IPS-18a (cell line): ENCODE data around the gene BEAN1.

Experiments
- H3K27ac ChIP-seq: one replicate; pipeline ENCODE4 v1.5.1; 2013; ENCODE audit warnings: low read length
- H3K27me3 ChIP-seq: one replicate; pipeline ENCODE4 v1.6.1; 2013; ENCODE audit warnings: mild to moderate bottlenecking, low read length; ENCODE audit not compliant: control insufficient read depth, insufficient read depth
- H3K36me3 ChIP-seq: one replicate; pipeline ENCODE4 v1.6.1; 2013; ENCODE audit warnings: low read depth, low read length; ENCODE audit not compliant: control insufficient read depth
- H3K4me1 ChIP-seq: one replicate; pipeline ENCODE4 v1.6.1; 2013; ENCODE audit warnings: low read depth, low read length; ENCODE audit not compliant: control insufficient read depth
- H3K4me3 ChIP-seq: one replicate; pipeline ENCODE4 v1.5.1; 2013; ENCODE audit warnings: low read length
- H3K9ac ChIP-seq: one replicate; pipeline ENCODE4 v1.6.1; 2013; ENCODE audit warnings: mild to moderate bottlenecking, low read length, moderate library complexity
- H3K9me3 ChIP-seq: one replicate; pipeline ENCODE4 v1.6.1; 2013; ENCODE audit warnings: low read depth, low read length; ENCODE audit not compliant: control insufficient read depth

Gene BEAN1

GRCh38 chr16:66427036-66427860 is at the start of gene BEAN1:
Gene BEAN1, plus strand, starts transcription at chr16:66427295. Its CDS starts 10,382 bp downstream, at chr16:66437677.
- Histone ChIP-seq H3K4me3 (peak within 1 kb of the TSS; percentile 49), H3K9ac (no peak within 1 kb of the TSS), H3K27ac (no peak within 1 kb of the TSS), H3K27me3 (peaks cover 70% of the 10 kb centered on the region), H3K36me3 (no peaks in the 10 kb centered on the region), H3K4me1 (peaks cover 6% of the 10 kb centered on the region), H3K9me3 (no peaks in the 10 kb centered on the region)

DNA sequence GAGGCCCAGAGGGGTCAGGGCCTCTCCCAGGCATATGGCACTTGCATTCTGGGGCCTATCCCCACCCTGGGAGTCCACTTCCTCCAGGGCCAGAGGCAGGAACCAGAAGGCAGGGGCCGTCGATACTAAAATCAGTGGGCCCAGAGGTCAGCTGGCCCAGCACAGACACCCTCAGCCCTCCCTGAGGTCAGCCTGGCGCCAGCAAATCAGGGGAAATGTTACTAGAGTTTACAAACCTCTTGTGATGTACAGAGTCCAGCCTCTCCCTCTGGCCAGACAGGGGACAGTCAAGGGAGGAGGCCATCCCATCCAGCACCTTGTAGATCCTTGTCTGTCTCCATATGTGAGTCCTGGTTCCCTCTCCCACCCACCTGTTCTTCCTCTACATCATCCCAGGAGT is 49.8 kb upstream of the BEAN1 start:
- H3K27me3 ChIP-seq, result no peaks in the 10 kb centered on the region
- H3K4me3 ChIP-seq, result no peak overlapping the region
- H3K27ac ChIP-seq, result no peak overlapping the region
- H3K36me3 ChIP-seq, result no peaks in the 10 kb centered on the region
- H3K9ac ChIP-seq, result no peak overlapping the region
- H3K9me3 ChIP-seq, result no peaks in the 10 kb centered on the region
- H3K4me1 ChIP-seq, result peaks cover 4% of the 10 kb centered on the region

DNA sequence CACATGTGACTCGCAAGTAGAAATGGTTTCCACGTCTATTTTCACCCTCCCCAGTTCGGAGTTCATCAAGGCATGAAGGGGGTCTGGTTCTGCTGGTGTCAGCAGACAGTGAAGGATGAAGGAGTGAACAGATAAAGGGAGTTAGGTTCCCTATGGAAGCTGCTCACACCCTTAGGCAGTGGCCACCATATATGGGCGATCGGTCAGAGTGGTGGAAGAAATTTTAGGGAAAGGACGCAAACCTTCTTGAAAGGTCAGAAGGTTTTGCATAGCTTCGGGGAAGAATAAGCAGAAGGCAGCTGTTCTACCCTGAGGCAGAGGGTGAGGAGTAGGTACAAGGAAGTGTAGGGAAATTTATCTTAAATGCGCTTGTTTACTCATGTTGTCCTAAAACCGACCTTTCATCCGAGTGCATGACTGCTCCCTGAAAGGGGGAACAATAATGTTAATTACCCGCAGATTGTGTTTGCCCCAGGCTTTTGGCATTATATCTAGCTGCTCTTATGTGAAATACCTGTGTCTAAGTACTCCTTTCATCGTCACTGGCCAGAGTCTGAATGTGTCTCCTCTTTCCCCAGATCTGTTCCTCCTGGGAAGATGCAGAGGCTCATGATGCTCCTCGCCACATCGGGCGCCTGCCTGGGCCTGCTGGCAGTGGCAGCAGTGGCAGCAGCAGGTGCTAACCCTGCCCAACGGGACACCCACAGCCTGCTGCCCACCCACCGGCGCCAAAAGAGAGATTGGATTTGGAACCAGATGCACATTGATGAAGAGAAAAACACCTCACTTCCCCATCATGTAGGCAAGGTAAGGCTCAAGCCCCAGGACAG is 48.1 kb upstream of the BEAN1 start:
- no peaks in the 10 kb centered on the region for H3K27me3 ChIP-seq
- H3K4me1 ChIP-seq, result peaks cover 13% of the 10 kb centered on the region

GRCh38 chr16:66379571-66379941 is 47.5 kb upstream of the BEAN1 start:
- H3K36me3 ChIP-seq, result no peaks in the 10 kb centered on the region
- H3K4me3 ChIP-seq, result no peak overlapping the region
- H3K27ac ChIP-seq, result no peak overlapping the region
- no peaks in the 10 kb centered on the region for H3K27me3 ChIP-seq
- H3K9ac ChIP-seq, result no peak overlapping the region
- peaks cover 13% of the 10 kb centered on the region for H3K4me1 ChIP-seq
- no peaks in the 10 kb centered on the region for H3K9me3 ChIP-seq

More for the DNA sequence above, 48.1 kb upstream of the BEAN1 start:
- Histone ChIP-seq H3K36me3 (no peaks in the 10 kb centered on the region), H3K27ac (no peak overlapping the region), H3K9ac (no peak overlapping the region), H3K4me3 (no peak overlapping the region), H3K9me3 (no peaks in the 10 kb centered on the region)

DNA sequence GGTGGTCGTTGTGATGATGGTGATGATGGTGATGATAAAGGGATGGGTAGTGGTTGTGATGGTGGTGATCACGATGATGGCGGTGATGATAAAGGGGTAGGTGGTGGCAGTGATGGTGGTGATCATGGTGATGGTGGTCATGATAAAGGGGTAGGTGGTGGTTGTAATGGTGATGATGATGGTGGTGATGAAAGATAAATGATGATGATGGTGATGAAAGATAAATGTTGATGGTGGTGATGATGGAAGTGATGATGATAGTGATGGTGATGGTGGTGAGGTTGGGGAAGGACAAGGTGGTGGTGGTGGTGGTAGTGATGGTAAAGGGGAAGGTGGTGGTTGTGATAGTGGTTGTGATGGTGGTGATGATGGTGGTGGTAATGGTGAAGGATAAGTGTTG is 46.7 kb upstream of the BEAN1 start:
- Histone ChIP-seq H3K27me3 (no peaks in the 10 kb centered on the region), H3K4me3 (no peak overlapping the region), H3K36me3 (no peaks in the 10 kb centered on the region), H3K4me1 (peaks cover 13% of the 10 kb centered on the region), H3K9ac (no peak overlapping the region), H3K27ac (no peak overlapping the region), H3K9me3 (no peaks in the 10 kb centered on the region)

DNA sequence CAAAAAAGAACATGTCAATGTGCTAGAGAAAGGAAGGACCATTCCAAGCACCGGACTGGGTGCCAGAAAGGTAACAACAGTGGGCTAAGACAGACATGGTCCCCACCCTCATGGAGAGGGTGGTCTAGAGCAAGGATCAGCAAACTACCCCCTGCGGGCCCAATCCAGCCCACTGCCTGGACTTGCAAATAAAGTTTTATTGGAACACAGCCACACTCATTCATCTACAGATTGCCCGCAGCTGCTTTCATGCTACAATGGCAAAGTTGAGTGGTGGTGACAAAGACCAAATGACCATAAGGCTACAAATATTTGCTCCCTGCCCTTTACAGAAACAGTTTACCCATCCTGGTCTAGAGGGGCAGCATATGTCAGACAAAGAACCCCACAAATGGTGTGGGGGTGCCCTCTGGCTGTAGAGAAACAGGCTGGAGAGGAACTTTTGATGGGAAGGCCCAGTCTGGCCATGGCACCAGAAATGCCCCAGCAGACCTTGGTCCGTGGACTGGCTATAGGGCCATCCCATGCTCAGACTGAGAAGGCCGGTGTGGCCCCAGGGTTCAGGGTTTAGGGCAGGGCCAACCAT is 45.4 kb upstream of the BEAN1 start:
- Histone ChIP-seq H3K36me3 (no peaks in the 10 kb centered on the region), H3K27me3 (no peaks in the 10 kb centered on the region), H3K9me3 (no peaks in the 10 kb centered on the region), H3K9ac (no peak overlapping the region), H3K27ac (no peak overlapping the region), H3K4me1 (peaks cover 9% of the 10 kb centered on the region), H3K4me3 (no peak overlapping the region)

GRCh38 chr16:66382171-66382965 is 44.7 kb upstream of the BEAN1 start:
- Histone ChIP-seq H3K9ac (no peak overlapping the region), H3K27me3 (no peaks in the 10 kb centered on the region), H3K27ac (peak overlapping the region; percentile 12), H3K36me3 (no peaks in the 10 kb centered on the region), H3K9me3 (no peaks in the 10 kb centered on the region), H3K4me1 (peaks cover 9% of the 10 kb centered on the region), H3K4me3 (no peak overlapping the region)

- Histone ChIP-seq H3K9ac (no peak overlapping the region), H3K36me3 (no peaks in the 10 kb centered on the region), H3K4me1 (peaks cover 9% of the 10 kb centered on the region), H3K9me3 (no peaks in the 10 kb centered on the region), H3K27ac (no peak overlapping the region), H3K4me3 (no peak overlapping the region), H3K27me3 (no peaks in the 10 kb centered on the region)
Observed at GRCh38 chr16:66382966-66383299, 44.2 kb upstream of the BEAN1 start.

DNA sequence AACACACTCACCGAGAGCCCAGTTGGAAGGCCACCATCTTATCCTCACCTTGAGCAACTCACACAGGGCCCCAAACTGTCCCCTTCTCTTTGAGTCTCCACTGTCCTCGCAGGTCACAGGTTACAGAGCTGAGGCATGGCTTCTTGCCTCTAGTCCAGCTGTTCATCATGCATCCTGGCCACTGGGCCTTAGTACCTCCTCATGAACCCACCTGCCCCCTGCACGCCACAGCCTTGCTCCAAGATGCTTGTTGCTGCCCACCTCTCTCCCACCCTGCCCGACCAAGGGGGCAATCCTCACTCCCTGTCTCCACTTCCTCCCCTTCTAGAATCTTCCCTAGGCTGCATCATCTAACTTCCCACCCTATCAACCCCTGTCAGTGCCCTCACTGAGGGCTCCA is 43.5 kb upstream of the BEAN1 start:
- Histone ChIP-seq H3K4me1 (peaks cover 9% of the 10 kb centered on the region), H3K9me3 (no peaks in the 10 kb centered on the region), H3K27me3 (no peaks in the 10 kb centered on the region), H3K9ac (no peak overlapping the region), H3K36me3 (no peaks in the 10 kb centered on the region), H3K4me3 (no peak overlapping the region), H3K27ac (no peak overlapping the region)

GRCh38 chr16:66385415-66385814 is 41.7 kb upstream of the BEAN1 start:
- Histone ChIP-seq H3K36me3 (no peaks in the 10 kb centered on the region), H3K4me3 (no peak overlapping the region), H3K9me3 (no peaks in the 10 kb centered on the region), H3K27me3 (no peaks in the 10 kb centered on the region), H3K4me1 (peaks cover 9% of the 10 kb centered on the region), H3K27ac (no peak overlapping the region), H3K9ac (no peak overlapping the region)
